GM10266 (cell line): Measurements from ENCODE around the gene PM20D1.

Experiments
- DNase-seq: peaks from one replicate; pipeline ENCODE4 v3.0.0; 2012; ENCODE audit errors: extremely low spot score
- TF ChIP-seq, protein P1 (sequence below): IDR thresholded peaks from 2 replicates; pipeline ENCODE4 v1.5.1; 2012; ENCODE audit warnings: mild to moderate bottlenecking, low read depth; ENCODE audit not compliant: control insufficient read depth, insufficient read depth; ENCODE audit errors: missing control alignments

The PM20D1 gene

DNA sequence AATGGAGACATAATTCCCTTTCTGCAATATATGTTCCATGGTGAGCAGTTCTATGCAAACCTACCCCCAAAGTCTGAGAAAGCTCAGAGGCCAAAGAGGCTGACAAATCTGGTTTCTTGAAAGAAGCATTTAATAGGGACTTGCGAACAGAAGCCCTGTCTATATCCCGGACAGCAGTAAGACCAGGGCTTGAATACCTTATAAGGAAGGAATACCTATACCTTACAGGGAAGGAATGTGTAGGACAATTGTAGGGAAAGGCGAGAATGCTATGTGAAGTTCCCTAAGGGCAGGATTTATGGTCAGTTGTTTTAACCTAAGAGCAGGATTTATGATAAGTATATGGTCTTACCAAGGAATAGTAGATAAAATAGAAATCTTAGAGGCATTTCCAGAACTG is 31.9 kb downstream of the PM20D1 start:
- TF ChIP-seq, protein P1, sequence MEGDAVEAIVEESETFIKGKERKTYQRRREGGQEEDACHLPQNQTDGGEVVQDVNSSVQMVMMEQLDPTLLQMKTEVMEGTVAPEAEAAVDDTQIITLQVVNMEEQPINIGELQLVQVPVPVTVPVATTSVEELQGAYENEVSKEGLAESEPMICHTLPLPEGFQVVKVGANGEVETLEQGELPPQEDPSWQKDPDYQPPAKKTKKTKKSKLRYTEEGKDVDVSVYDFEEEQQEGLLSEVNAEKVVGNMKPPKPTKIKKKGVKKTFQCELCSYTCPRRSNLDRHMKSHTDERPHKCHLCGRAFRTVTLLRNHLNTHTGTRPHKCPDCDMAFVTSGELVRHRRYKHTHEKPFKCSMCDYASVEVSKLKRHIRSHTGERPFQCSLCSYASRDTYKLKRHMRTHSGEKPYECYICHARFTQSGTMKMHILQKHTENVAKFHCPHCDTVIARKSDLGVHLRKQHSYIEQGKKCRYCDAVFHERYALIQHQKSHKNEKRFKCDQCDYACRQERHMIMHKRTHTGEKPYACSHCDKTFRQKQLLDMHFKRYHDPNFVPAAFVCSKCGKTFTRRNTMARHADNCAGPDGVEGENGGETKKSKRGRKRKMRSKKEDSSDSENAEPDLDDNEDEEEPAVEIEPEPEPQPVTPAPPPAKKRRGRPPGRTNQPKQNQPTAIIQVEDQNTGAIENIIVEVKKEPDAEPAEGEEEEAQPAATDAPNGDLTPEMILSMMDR: no peak
- no peak for DNase-seq

DNA sequence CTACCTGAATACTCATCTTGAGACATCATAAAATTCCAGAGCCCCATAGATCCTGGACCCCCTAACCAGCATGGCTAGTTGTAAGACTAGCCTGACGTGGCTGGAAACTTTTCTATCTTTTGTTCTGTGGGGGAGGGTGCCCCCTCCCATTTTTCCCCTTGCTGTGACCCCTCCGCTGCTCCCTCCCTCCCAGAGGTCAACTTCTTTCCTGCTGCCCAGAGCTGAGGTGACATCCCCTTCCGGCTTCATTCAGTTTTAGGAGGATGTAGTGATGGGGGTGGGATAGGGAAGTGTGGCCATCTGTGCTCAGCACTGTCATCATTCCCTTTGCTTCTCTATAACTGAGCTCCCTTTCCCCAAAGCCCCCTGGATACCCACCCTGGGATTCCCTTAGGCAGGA is 32.6 kb downstream of the PM20D1 start:
- TF ChIP-seq, protein P1: no peak

DNA sequence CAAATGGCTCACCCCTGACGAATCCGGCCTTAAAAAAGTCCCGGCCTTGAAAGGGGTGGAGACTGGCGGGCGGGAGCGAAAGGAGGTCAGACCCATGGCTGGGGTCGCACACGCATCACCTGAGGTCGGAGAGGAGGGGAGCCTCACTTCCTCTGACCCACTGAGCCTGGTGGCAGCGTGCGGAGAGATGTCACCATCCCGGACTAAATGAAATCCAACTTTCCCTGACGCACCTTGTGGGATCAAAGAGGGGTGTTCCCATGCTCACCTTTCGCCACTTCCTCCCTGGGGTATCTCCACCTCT is 36.2 kb downstream of the PM20D1 start:
- DNase-seq: no peak
- TF ChIP-seq, protein P1: no peak

More for the DNA sequence above, 32.6 kb downstream of the PM20D1 start:
- no peak for DNase-seq

DNA sequence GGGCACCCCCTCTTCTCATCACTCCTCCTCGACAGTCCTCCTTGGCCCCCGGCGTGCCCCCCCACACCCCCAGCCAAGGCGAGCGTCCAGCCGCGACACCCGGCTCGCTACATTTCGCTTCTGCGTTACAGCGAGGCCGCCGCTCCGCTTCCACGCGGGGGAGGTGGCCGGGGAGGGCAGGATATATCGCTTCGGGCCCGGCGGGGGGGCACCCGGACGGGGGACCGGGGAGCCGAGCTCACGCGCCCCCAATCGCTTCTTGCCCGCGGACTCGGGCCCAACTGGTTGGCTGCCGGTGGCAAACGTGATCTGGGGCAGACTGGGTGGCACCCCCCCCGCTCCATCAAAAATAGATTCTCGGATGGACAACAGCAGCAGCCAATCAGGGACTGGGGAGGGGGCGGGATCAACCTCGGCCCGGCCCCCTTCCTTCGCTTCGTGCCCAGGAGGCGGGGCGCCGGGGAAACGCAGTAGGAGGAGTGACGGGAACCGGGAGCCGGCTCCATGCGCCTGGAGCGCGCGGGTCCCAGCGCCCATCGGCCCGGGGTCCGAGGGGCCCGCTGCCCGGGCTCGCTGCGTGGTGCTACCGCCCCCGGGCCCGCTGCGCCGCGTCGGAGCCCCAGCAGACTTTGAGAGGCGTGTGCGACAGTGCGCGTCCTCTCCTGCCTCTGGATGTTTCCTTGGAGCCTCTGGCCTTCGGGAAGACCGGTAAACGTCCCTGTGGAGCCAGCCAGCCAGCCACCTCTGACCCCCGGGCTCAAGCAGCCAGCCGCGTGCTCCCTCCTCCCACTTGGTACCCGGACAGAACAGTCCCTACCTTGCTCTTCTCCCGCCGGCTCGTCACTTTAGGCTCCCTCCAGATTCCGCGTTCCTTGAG is 36.8 kb downstream of the PM20D1 start, which contains the start of gene SLC41A1:
SLC41A1 (minus strand) TSS at position 321 of the 877 bp plus-strand sequence. CDS start 2,757 bp downstream, outside the sequence.
- TF ChIP-seq, protein P1: no peak
- peak; percentile 97 for DNase-seq

DNA sequence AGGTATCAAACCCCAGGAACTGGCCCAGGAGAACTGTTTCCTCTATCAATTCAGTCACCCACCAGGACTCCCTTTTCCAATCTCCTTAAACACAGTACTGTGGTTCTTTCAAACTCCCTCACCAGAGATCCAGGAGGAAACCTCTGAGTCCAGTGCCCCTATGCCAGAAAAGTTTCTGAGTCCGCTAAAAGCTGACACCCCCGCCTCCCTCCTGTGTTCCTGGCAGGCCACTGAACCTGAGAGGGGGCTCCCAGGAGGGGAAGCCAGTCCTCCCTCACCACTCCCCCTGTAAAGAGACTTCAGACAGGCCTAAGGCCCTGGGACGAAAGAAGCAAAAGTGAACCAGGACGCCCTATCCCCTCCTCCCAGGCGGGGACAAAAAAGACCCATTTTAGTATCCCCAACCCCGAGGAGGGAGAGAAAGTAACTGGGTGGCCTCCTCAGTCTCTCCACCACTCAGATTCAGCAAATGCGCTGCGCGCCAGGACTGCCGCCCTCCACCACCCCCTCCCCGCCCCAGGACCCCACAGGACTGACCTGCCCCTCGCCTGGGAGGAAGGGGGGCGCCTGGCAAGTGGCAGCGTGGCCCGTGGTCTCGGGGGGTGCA is 37.6 kb downstream of the PM20D1 start:
- TF ChIP-seq, protein P1: no peak

DNA sequence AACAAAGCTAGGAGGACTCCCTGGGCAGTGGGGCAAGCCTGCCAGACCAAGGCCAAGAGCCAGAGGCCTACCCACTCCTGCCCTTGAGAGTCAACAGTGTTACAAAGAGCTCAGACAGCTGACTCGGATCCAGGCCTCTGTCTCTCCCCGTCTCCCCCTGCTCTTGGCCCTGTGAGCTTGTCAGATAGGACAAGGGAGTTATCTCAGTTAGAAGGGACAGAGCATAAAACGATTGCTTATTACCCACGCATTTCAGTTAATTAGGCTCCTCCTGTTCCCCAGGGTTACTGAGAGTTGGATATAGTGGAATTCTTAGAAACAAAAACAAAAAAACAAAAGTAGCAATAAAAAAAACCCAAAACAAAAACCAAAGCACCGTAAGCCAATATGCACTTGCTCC is 38.3 kb downstream of the PM20D1 start:
- TF ChIP-seq, protein P1: no peak
- no peak for DNase-seq

More for the DNA sequence above, 37.6 kb downstream of the PM20D1 start:
- peak; percentile 49 for DNase-seq
